ENCODE measurements around the gene OSR1.

DNA sequence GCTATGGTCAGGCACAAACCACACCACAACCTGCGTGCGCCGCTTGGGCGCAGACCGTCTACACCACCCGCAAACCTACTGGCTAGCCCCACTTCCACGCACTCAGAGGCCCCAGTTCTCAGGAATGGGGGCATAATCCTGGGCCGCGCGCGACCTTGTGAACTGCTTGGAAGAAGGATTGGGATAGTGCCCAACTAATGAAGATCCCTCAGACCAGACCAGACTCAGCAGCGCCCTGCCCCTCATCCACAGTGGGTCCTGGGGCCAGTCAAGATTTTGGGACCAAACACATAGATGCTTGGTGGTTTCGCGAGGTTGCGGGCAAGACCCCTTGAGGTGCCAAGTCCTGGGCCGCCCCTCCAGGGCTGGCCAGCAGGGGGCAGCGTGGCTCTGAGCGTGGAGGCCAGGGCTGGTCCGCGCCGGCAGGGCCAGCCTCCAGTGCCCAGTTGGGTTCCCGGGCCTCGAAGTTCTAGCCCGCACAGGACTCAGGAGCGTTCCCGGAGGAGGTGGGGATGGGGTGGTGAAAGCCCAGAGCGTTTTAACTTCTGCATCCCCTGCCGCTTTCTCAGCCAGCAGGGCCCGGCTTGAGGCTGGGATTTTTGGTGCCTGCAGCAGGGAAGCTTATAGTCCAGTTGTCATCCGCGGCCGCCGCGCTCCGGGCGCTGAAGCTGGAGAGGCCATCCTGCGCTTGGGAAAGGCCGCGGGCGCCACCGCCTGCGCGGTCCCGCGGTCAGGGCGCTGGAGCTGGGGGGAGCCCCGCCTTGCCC is 8.3 kb downstream of the OSR1 start:
- TF ChIP-seq CTCF (IDR thresholded peaks at IDR 0.05 in 8 of 11, conservative IDR thresholded peaks at IDR 0.05 in 3 of 11) = peak; percentile 20 to 80 (median 64)
- peak in 2 of 3 donors; percentile 12 to 37 for TF ChIP-seq POLR2AphosphoS5 (IDR thresholded peaks at IDR 0.05)

All from spleen (tissue), 7 donors.